NCI-H510A (cell line): ENCODE measurements around the gene CHST11.

Experiments
- DNase-seq: peaks from one replicate; lab custom pipeline; 2025; lab: John Stamatoyannopoulos, UW

CHST11 gene

GRCh38 chr12:104809251-104809650 is 352.5 kb downstream of the CHST11 start:
- no peak for DNase-seq

- no peak for DNase-seq
Measured at GRCh38 chr12:104809706-104810385, 353.1 kb downstream of the CHST11 start.
